HG03280 (cell line): Measurements from ENCODE around the gene EFR3B.

Source experiments
- ATAC-seq: cut with Tn5 transposase; IDR thresholded peaks from one replicate; pipeline ENCODE4 v1.9.1; 2021; ENCODE audit warnings: mild to moderate bottlenecking, moderate library complexity; ENCODE audit not compliant: unreplicated experiment

EFR3B gene

GRCh38 chr2:25035537-25036220 lies 6.2 kb upstream of the EFR3B start:
- no peak for ATAC-seq

GRCh38 chr2:25036221-25036559 lies 5.7 kb upstream of the EFR3B start:
- no peak for ATAC-seq

- no peak for ATAC-seq
Measured at GRCh38 chr2:25039126-25039525, 2.8 kb upstream of the EFR3B start.

DNA sequence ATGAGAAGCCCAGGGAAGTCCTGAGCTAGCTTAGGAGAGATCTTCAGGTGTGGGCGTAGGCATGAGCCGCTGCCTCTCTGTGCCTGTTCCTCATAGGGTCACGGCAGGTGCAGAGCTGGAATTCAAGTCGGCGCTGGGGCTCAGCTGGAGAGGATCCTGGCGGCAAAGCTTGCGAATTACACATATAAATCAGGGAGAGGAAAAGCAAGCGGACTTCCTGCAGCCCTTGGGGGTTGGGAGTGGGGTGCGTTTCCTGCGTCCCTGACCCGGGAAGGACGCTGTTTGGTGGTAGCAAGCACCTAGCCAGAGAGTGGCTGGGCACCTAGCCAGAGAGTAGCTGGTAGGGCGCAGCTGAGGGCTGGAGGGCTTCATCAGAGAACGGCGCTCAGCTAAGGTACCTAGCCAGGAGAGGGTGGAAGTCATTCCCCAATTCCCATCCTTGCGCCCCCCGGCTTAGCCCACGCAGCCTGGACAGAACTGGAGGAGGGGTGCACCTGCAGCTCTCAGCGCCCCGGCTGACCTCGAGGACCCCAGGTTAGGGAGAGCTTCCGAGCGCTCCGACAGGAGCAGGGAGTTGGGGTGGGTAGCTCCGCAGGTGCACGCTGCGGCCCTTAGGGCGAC lies 459 bp upstream of the EFR3B start:
- ATAC-seq, result peak; percentile 1

DNA sequence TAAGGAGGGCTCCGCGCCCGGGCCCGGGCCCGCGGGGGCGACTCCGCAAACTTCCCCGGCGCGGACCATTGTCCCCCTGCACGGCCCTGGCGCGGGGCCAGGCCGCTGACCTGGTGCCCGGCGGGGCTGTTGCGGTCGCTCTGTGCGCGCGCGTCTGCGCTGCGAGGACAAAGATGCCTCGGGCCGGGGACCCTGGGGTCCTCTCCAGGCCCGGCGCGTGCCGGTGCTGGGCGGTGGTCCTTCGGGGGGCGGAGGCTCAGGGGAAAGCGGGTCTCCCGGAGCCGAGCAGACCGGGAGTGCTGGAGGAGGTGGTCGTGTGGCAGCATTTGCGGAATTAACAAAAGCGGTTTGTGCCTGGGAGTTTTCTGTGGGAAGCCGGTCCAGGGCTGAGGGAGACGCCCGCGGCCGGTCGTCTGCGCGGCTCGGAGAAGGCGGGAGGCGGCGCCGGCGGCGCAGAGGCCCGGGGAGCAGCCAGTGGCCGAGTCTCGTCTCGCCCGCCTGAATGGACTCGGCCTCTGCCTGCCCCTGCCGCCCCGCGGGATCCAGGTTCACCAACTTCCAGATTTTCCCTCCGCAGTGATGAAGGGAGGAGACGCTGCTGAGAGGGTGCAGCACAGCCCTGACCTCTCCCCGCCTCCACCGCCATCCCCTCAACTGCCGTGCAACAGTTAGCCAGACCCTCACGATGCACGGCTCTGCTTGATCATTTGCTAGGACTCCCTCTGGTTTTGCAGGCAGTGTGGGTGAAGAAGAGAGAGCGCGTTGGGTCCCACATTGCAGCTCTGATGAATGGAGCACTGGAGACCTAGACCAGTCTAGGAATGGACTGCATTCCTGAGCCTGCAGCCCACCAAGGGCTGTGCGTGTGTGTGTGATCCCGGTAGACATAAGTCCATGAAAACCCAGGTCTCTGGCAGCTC lies 705 bp downstream of the EFR3B start:
- no peak for ATAC-seq

GRCh38 chr2:25043241-25043867 lies 1.5 kb downstream of the EFR3B start:
- ATAC-seq, result no peak

GRCh38 chr2:25044011-25044410 lies 2.1 kb downstream of the EFR3B start:
- ATAC-seq, result no peak

DNA sequence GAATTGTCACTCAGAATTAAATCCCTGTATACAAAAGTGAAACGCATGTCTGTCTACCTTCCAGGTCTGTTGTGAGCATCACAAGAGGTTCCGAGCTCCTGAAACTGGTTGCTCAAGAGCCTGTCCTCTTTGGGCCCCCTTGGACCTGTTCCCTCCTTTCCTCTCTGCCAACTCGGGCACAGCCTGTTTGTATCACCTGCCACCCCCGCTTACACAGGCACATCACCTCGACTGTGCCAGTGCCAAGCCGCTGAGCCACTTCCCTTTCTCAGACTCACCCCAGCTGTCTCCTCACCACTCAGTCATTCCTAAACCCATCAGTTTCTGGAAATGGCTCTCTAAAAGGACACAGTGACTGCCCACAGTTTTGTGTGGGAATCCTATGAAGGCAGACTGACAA lies 3.1 kb downstream of the EFR3B start:
- no peak for ATAC-seq

GRCh38 chr2:25049422-25049821 lies 7.5 kb downstream of the EFR3B start:
- ATAC-seq, result no peak

GRCh38 chr2:25050128-25050527 lies 8.3 kb downstream of the EFR3B start:
- no peak for ATAC-seq

DNA sequence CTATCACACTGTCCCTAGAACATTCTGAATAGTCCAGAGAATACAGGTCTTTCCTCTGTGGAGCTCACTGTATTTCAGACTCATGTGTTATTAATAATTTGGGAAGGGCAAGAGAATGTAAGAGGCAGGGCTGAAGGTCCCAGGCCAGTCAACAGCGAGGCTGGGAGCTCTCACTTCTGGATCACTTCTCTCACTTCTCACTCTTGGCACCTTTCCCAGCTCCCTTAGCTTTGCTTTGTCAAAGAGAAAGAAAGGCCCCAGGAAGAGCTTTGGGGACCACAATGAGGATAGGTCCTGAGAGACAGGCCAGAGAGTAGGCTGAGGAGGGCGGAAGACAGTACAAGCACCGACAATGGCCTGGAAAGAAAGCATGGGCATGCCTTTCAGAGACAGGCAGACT lies 11.2 kb downstream of the EFR3B start:
- ATAC-seq, result no peak

GRCh38 chr2:25054720-25055119 lies 12.8 kb downstream of the EFR3B start:
- ATAC-seq, result no peak

- no peak for ATAC-seq
Measured at GRCh38 chr2:25055376-25055920, 13.6 kb downstream of the EFR3B start.

DNA sequence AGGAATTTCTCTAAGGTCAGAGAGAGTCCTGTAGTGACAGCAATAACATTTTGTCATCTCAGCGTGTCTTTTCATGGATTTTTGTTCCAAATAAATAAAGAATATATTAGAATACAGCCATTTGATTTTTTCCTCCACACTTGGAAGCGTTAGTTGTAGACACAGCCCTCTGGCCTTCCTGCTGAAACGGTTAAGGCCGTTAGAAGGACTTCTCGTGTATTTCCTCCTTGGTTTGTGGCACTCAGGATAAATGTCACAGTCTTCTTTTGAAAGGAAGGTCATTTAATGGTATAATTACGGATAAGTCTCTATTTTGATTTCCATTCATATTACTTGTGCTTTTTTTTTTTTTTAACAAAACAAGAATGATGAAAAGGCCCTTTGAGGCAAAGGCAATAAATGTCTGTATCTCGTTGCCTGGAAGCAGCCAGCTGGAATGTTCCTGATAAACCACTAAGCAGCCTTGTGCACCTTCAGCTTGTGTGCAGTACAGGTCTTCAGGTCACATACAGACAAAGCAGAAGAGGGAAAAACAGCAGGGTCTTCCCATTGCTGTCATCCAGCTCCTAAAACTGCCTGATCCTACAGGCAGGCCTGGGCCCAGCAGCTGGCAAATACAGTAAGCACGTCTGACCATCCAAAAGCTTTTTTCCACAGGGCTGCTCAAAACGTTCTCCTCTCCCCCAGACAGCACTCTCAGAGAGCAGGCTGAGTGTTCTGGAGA lies 14.4 kb downstream of the EFR3B start:
- ATAC-seq, result no peak

DNA sequence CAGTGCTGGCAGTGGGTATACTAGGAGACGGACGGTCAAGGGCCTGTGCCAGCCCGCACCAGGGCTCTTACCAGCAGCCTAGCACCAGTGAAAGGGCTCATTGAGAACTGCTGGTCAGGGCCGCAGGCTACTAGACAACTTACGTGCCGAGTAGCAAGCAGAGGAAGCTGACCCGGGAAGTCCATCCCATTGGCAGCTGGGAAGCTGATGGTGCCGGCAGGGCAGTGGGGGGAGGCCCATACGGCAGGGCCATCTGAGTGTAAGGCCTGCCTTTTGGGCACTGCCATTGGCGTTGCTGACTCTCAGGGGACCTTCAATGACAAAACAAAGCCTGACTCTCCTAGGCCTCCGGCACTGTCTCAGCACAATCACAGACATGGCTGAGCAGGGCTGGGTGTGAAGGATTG lies 20.6 kb downstream of the EFR3B start:
- no peak for ATAC-seq

GRCh38 chr2:25063876-25064660 lies 22.2 kb downstream of the EFR3B start:
- ATAC-seq, result no peak

GRCh38 chr2:25065768-25066167 lies 23.9 kb downstream of the EFR3B start:
- ATAC-seq, result no peak

DNA sequence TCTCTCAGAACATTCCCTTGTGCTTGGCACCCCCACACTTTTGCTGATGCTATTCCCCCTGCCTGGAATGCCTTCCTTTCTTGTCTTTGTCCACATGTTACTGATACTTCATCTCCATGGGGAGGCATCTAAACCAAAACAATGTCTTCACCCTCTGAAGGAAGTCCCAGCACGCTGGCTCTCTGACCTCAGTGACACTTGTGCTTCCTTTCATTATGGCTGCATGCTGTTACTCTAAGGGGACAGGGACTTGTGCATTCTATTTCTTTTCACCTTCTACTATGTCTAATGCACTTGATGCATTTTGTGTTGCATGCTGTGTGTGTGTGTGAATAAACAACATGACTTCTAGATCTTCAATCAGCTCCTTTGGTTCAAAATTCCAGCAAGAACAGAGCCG lies 24.6 kb downstream of the EFR3B start:
- no peak for ATAC-seq

GRCh38 chr2:25068217-25068616 lies 26.3 kb downstream of the EFR3B start:
- no peak for ATAC-seq

GRCh38 chr2:25071966-25072365 lies 30.1 kb downstream of the EFR3B start:
- no peak for ATAC-seq
